HK-2 (cell line): ENCODE data around the gene USP4.
"Not testable (repeated sequence)": the region's sequence is repeated elsewhere in the genome, so short reads cannot be mapped to it uniquely, and the experiment has no call there.

Experiments
- DNase-seq: peaks from one replicate; pipeline ENCODE4 v3.0.0-alpha.2; 2018; ENCODE audit not compliant: unreplicated experiment

The USP4 gene, protein sequence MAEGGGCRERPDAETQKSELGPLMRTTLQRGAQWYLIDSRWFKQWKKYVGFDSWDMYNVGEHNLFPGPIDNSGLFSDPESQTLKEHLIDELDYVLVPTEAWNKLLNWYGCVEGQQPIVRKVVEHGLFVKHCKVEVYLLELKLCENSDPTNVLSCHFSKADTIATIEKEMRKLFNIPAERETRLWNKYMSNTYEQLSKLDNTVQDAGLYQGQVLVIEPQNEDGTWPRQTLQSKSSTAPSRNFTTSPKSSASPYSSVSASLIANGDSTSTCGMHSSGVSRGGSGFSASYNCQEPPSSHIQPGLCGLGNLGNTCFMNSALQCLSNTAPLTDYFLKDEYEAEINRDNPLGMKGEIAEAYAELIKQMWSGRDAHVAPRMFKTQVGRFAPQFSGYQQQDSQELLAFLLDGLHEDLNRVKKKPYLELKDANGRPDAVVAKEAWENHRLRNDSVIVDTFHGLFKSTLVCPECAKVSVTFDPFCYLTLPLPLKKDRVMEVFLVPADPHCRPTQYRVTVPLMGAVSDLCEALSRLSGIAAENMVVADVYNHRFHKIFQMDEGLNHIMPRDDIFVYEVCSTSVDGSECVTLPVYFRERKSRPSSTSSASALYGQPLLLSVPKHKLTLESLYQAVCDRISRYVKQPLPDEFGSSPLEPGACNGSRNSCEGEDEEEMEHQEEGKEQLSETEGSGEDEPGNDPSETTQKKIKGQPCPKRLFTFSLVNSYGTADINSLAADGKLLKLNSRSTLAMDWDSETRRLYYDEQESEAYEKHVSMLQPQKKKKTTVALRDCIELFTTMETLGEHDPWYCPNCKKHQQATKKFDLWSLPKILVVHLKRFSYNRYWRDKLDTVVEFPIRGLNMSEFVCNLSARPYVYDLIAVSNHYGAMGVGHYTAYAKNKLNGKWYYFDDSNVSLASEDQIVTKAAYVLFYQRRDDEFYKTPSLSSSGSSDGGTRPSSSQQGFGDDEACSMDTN

DNA sequence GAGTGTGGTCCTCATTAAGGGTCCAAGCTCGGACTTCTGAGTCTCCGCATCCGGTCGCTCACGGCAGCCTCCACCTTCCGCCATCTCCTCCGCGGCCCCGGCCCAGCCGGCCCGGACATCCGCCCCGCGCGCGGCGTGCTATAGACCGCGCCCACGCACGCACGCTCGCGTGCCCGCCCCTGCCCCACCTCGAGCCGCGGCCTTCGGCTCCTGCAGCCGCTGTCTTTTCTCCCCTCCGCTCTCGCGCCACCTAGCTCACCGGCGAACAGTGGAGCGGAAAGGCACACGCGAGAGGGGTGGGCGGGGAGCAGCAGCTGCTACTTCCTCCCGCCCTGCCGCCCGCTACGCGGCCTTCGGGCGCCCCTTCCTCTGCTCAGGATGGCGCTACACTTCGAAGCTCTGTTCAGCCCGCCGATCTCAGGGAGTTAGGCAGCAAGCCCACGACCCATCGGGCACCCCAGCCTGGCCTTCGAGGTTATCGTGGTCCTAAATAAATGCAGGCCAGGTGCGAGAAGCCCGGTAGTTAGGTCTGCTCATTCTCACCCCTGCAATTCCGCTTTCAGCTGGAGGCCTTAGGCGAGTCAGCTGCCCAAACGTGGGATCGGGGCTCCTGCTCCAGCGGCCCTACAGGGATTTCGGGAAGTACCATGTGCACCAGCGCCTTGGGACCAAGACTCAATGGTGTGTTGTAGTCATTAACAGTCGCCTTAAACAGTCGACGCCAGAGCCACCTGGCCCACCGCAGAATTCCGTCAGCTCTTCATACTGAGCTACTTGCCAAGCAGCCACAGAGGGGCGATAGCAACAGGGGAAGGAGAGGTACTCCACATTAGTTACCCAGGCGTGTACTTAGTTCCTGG, at the start of gene USP4:
Gene USP4 (minus strand): TSS at position 113 of the 860 bp plus-strand sequence. CDS start 29 bp downstream, at position 84.
- DNase-seq, result peak; percentile 88

DNA sequence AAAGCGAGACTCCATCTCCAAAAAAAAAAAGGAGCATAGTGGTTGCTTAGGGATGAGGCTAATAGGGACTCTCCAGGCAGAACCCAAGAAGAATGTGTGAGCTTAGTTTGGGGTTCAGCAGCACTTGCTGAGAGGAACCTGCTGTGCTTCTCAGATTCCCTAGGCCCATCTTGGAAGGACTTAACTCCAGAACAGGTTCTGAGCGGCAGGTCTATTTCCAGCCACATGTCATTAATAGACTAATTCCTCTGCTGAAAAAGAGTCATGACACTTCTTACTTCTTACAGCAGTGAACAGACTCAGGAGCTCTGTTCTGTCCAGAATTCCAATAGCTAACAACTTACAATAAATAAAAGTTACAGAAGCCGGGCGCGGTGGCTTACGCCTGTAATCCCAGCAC, 49.4 kb upstream of the USP4 start:
- no peak for DNase-seq

DNA sequence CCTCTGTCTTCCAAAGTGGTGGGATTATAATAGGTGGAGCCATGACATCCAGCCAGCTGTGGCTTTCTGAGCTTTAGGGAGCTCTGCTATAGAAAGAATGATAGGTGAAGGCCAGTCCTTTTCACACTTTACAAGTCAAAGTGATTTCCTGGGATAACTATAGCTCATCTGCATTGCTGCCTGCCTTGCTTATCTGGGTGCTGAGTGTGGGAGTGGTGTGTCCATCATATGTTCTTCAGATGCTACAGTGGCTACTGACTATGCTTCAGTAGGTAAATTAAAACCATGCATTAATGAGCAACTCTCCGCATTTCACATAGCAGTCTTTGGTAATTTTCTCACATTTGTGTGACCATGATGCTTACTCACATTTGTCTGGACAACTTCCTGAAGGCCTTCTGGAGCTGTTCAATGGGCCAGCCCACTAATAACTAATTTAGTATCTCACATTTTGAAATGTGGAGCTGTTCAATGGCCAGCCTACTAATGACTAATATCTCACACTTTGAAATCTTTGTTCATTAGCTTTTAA, 48.5 kb upstream of the USP4 start:
- no peak for DNase-seq

DNA sequence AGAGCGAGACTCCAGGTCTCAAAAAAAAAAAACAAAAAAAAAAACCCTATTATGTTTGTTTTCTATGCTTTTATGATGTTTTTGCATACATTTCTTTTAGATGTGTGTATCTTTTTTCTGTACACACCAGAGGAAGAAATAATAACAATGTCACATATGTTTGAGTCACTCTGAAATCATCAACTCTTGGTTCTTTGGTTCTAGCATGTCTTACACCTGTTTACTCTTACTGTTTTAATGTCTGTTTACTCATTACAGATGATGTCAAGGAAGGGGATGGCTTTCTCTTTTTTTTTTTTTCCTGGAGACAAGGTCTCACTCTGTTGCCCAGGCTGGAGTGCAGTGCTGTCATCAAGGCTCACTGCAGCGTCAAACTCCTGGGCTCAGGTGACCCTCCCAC, 47.9 kb upstream of the USP4 start:
- no peak for DNase-seq

DNA sequence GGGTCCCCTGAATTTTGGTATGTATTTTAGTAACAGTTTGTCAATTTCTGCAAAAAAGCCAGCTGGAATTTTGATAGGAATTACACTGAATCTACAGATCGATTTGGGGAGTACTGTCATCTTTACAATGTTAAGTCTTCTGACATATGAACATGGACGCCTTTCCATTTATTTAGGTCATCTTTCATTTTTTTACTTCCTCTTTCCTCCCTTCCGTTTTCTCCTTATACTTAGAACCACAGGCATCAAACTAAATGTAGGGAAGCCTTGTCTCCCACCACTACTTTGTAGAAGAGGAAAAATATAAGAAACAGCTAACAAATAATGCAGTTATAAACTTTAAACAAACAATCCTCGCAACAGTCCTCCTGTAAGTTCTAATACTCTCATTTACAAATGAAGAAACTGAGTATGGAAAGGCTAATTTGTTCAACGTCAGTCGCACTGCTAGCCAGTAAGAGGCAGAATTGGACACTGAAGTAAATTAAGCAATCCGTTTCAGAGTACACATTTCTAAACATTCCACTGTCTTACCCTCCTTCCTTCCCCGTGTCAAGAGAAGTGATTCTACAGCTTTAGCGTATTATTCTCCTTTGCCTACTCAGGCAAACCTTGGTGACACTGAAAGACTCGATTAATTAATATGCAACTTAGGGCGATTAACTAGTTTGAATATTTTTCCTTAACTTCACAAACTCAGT, 46.4 kb upstream of the USP4 start:
- no peak for DNase-seq

DNA sequence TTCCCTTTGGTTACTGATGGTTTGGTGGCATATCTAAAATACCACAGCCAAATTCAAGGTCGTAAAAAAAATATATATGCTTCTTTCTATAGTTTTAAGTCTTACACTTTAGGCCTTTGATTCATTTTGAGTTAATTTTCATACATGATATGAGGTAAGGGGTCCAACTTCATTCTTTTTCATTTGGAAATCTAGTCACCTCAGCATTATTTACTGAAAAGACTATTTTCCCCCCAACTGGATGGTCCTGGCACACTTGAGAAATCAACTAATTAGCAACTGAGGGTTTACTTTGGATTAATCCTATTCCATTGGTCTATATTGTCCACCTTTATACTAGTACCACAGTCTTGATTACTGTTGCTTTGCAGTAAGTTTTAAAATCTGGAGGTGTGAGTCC, 45.8 kb upstream of the USP4 start:
- DNase-seq, result no peak

DNA sequence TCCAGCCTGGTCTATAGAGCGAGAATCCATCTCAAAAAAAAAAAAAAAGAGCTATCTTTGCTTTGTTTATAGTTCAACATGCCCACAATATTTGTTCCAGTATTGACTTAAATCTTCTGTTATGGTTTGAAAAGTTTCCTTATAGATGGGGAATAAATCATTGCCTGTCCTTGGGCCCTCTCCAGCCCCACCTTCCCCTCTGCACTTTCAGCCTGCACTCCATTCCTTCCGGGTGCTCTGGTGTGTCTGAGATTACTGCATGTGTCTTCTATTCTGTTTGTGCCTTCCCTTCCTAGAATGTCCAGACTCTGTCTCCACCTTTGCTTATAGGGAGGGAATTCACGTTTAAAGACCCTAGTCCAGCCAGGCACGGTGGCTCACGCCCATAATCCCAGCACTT, 43.5 kb upstream of the USP4 start:
- DNase-seq, result no peak

DNA sequence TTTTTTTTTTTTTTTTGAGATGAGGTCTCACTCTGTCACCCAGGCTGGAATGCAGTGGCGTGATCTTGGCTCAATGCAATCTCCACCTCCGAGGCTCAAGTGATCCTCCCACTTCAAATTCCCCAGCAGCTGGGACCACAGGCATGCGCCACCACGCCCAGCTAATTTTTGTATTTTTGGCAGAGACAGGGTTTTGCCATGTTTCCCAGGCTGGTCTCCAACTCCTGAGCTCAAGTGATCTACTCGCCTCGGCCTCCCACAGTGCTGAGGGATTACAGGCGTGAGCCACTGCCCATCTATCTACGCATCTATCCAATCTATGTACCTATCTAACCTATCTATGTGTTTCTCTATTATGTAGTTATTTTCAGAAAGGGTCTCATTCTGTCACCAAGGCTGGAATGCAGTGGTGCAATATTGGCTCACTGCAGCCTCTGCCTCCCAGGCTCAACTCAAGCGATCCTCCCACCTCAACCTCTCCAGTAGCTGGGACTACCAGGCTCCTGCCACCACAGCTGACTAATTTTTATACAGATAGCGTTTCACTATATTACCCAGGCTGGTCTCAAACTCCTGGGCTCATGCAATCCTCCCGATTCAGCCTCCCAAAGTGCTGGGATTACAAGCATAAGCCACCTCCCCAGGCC, 38.5 kb upstream of the USP4 start:
- DNase-seq, result peak; percentile 30

DNA sequence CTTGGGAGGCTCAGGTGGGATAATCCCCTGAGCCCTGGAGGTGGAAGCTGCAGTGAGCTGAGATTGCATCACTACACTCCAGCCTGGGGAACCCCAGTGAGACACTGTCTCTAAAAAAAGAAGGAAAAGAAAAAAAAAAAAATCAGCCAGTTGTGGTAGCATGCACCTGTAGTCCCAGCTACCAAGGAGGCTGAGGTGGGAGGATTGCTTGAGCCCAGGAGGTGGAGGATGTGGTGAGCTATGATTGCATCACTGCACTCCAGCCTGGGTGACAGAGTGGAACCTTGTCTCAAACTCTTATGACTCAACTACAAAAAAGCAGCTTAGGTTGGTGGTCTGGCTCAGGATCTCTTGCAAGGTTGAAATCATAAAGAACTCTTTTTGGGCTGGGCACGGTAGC, 37.6 kb upstream of the USP4 start:
- peak; percentile 28 for DNase-seq

DNA sequence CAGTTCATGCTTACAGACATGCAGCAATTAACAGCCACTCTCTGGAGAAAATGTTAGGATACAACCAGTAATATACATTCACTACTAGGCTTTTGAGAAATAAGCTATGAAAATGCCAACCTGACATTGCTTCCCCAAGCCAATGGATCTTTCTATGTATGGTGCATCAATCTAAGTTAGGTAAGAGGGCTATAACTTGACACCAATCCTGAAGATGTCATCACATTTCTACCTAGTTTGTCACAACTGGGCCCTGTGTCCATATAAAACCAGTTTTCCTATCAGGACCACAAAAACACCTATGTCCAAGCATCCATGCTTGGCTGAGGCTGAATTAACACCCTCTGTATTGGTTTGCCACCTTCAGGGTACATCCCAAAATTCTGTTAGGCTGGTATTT, 32.1 kb upstream of the USP4 start:
- DNase-seq, result no peak

DNA sequence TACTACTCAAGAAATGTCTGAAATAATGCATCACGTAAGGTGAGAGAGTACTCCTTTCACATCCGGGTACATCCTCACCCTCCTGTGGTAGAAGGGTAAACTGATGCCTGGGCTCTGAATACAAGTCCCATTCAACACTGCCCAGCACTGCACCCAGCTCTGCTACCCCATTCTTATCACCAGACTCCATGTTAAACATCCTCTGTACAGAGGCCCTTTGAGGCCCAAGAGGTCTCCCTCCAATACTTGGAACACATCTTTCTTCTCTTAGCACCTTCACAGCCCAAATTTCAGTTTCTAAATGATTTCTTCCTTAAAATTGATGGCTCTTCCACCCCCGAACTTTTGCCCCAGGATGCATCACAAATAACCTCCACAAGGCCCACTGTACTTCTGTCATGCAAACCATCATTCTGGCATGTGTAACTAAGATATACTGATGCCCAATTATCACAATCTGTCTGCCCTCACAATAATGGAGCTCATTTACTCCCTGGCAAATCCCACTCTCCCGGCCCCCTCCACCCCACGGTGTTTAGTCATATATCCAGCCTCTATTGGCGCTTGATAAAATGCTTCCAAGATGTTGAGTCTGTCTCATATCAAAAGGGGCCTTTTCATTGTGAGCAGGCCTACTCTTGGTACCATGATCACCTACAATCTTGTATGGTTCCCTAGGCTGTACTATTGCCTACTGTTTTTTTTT, 30.9 kb upstream of the USP4 start:
- DNase-seq, result no peak

DNA sequence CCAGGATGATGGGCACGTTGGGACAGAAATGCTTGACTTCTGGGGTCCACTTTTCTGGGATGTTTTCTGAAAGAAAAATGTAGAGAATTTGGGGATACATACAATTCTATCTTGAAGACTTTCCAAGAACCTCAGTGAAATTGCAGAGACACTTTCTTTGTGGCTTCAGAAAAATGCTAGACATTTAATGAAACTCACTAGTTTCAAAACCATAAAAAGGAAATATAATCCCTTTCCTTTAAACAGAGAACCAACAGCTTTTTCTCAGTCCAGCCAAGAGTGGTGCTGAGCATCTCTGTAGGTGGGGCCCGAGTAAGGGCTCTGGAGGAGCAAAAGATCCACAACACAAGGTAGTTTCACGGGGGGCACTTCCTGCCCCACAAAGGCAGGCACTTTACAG, 22.7 kb upstream of the USP4 start:
- no peak for DNase-seq

DNA sequence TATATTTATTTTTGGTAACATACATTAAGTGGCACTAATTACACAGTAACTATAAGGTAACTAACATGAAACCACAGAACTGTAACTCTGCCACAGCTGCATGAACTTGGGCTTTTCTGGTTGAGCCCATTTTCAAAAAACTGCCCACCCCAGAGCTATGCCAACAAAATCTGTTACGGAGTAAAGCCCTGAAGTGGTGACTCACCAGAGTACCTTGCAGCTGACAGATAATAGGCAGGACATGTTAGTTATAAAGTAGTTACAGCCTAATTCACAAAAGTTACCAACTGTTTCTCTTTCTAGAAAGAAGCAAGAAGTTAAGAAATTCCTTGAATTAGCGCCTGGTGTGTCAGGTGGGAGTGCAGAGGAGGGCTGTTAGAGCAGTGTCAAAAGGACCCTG, 19.8 kb upstream of the USP4 start:
- DNase-seq, result no peak

DNA sequence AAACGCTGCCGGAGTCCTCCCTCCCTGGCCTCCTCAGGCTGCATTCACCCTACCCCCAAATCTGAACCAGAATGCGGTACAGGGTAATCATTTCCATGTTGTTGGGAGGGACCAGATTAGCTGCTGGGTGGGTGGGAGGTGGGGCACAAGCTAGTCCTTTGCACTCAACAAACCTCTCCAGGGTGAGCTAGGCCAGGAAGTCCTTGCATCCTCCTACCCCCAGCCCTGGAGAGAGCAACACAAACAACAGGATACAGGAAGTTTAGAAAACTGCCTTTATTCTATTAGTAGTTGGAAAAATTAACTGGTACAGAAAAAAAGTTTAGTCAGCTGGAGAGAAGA, 19.0 kb upstream of the USP4 start:
- DNase-seq, result no peak

DNA sequence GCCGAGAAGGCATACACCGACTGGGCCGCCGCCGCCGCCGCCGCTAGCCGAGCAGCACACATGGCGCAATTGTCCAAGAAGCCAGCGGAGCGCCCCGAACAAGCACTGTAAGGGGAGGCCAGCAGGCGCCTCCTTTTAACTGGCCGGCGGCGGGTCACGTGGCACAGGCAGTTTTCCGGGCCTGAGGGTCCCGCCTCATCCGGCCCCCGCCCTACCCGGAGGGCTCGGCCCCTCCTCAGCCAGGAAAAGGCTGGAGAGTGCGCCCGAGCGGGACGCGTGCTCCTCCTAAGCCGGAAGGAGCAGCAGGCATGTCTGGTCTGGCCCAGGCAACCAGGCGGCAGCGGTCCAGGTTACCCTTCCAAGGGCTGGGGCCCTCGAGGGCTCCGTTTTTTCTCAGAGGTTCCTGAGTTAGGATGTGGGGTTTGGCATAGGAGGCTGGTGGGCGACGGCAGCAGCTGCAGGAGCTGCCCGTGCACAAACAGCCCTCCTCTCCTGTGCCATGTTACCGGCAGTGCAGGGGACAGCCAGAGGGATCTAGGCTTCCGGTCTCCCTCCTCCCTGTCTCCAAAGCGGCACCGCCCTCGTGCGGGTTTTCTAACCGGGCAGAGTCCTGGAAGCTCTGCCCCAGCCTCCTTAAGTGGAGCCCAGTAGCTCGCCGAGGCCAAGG, 18.5 kb upstream of the USP4 start, which contains the start of gene GPX1:
Gene GPX1 (minus strand): TSS at position 137 of the 667 bp plus-strand sequence. CDS start 75 bp downstream, at position 62.
- peak; percentile 94 for DNase-seq

DNA sequence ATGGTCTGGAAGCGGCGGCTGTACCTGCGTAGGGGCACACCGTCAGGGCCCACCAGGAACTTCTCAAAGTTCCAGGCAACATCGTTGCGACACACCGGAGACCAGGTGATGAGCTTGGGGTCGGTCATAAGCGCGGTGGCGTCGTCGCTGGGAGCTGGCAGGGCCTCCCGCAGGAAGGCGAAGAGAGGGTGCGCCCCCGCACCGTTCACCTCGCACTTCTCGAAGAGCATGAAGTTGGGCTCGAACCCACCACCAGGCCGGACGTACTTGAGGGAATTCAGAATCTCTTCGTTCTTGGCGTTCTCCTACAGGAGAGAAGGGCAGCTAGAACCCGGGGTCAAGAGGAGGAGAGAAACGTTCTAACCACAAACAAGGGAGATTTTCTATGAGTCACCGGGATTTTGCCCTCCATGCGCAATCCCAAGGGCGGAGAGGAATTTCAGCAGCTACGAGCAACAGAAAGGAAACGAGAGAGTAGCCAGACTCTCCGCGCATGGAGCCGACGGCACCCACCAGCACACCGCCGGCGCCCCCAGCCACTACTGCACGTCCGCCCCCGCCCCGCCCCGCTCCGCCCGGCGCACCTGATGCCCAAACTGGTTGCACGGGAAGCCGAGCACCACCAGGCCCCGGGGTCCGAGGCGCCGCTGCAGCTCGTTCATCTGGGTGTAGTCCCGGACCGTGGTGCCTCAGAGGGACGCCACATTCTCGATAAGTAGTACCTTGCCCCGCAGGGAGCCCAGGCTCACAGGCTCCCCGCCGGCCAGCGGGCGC, 17.8 kb upstream of the USP4 start:
- peak; percentile 62 for DNase-seq

DNA sequence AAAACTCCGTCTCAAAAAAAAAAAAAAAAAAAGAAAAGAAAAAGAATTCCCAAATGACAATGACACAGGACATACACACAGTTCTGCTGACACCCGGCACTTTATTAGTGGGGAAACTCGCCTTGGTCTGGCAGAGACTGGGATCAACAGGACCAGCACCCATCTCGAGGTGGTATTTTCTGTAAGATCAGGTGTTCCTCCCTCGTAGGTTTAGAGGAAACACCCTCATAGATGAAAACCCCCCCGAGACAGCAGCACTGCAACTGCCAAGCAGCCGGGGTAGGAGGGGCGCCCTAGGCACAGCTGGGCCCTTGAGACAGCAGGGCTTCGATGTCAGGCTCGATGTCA, 17.2 kb upstream of the USP4 start:
- DNase-seq, result not testable (repeated sequence)

DNA sequence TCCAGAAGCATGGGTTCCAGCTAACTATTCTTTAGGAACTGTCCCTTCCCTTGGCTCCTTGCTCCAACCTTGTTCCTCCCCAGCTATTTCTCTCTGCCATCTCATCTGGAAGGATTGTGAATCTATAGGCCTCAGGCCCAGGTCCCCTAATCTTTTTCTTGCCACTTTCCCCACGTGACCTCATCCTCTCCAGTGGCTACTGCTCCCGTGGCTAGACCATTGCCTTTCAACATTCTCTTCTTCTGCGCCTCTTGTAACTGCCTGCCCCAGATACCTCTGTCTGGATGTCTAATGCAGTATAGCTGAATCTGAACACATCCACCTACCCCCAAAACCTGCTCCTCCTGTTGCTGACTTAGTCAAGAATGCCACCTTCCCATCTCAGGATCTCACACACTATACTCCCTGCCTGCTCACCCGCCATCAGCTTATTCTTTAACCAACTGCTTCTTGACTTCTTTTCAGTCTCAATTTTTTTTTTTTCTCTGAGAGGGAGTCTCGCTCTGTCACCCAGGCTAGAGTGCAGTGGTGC, 13.1 kb upstream of the USP4 start:
- no peak for DNase-seq
